RWPE2 (cell line): ENCODE measurements around the gene PSTPIP1.

ENCODE experiments used
- ATAC-seq: fragments of 200-7000 bp; cut with Tn5 transposase; 3 replicates; pipeline ENCODE4 v1.9.1; 2021; ENCODE audit warnings: low read depth
- DNase-seq: peaks from one replicate; pipeline ENCODE4 v3.0.0-alpha.2; 2020; ENCODE audit warnings: low spot score
- H3K27ac ChIP-seq: fragments of 450-650 bp; 2 replicates; pipeline ENCODE4 v1.5.1; 2017; ENCODE audit warnings: mild to moderate bottlenecking; ENCODE audit not compliant: poor library complexity, severe bottlenecking
- H3K27me3 ChIP-seq: fragments of 250-450 bp; sonication (Bioruptor Pico); 2 replicates; pipeline ENCODE4 v1.5.1; 2021; ENCODE audit warnings: mild to moderate bottlenecking, moderate library complexity; ENCODE audit not compliant: insufficient read depth, poor library complexity, severe bottlenecking
- H3K36me3 ChIP-seq: fragments of 250-450 bp; sonication (Bioruptor Pico); 2 replicates; pipeline ENCODE4 v1.5.1; 2020; ENCODE audit warnings: low read depth, mild to moderate bottlenecking, moderate library complexity
- H3K4me1 ChIP-seq: fragments of 250-450 bp; sonication (Bioruptor Pico); 2 replicates; pipeline ENCODE4 v1.5.1; 2021; ENCODE audit warnings: mild to moderate bottlenecking, moderate library complexity; ENCODE audit not compliant: insufficient read depth, poor library complexity, severe bottlenecking
- H3K4me3 ChIP-seq: fragments of 250-450 bp; sonication (Bioruptor Pico); 2 replicates; pipeline ENCODE4 v1.5.1; 2021; ENCODE audit warnings: mild to moderate bottlenecking, moderate library complexity; ENCODE audit not compliant: severe bottlenecking
- H3K9me3 ChIP-seq: fragments of 250-450 bp; sonication (Bioruptor Pico); 2 replicates; pipeline ENCODE4 v1.5.1; 2021; ENCODE audit warnings: mild to moderate bottlenecking, moderate library complexity; ENCODE audit not compliant: severe bottlenecking
- CTCF ChIP-seq: fragments of 450-650 bp; IDR thresholded peaks from one replicate; pipeline ENCODE4 v1.5.1; 2017; ENCODE audit warnings: mild to moderate bottlenecking, moderate library complexity; ENCODE audit not compliant: poor library complexity, severe bottlenecking

PSTPIP1 gene

GRCh38 chr15:77076323-77076915 is 81.5 kb downstream of the PSTPIP1 start:
- no peak for DNase-seq
- H3K27ac ChIP-seq, result no peak overlapping the region
- ATAC-seq, result no peak
- peaks cover 16% of the 10 kb centered on the region for H3K27me3 ChIP-seq
- TF ChIP-seq CTCF, result no peak
- no peaks in the 10 kb centered on the region for H3K4me1 ChIP-seq
- no peak overlapping the region for H3K4me3 ChIP-seq
- H3K36me3 ChIP-seq, result no peaks in the 10 kb centered on the region
- no peaks in the 10 kb centered on the region for H3K9me3 ChIP-seq

DNA sequence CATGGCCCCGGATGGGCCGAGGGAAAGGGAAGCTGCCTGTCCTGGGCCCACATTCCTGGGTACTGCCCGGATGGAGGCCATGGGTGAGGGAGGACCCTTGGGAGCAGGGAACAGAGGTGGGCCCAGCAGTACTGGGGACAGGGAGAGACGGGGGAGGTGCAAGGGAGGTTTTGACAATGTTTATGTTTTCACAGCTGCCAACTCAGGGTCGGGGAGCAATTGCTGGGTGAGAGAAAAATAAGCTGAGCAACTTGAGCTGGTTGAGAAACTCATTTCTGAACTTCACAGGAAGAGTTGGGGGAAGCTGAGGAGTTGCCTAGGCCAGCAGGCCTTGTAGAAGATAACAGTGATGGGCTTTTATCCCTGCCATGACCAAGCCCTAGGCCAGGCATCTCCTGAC is 87.0 kb downstream of the PSTPIP1 start:
- ATAC-seq (no peak), DNase-seq (no peak)
- Histone ChIP-seq H3K27me3 (no peaks in the 10 kb centered on the region), H3K9me3 (no peaks in the 10 kb centered on the region), H3K36me3 (no peaks in the 10 kb centered on the region), H3K27ac (no peak overlapping the region), H3K4me3 (no peak overlapping the region), H3K4me1 (no peaks in the 10 kb centered on the region)
- TF ChIP-seq CTCF, result no peak

DNA sequence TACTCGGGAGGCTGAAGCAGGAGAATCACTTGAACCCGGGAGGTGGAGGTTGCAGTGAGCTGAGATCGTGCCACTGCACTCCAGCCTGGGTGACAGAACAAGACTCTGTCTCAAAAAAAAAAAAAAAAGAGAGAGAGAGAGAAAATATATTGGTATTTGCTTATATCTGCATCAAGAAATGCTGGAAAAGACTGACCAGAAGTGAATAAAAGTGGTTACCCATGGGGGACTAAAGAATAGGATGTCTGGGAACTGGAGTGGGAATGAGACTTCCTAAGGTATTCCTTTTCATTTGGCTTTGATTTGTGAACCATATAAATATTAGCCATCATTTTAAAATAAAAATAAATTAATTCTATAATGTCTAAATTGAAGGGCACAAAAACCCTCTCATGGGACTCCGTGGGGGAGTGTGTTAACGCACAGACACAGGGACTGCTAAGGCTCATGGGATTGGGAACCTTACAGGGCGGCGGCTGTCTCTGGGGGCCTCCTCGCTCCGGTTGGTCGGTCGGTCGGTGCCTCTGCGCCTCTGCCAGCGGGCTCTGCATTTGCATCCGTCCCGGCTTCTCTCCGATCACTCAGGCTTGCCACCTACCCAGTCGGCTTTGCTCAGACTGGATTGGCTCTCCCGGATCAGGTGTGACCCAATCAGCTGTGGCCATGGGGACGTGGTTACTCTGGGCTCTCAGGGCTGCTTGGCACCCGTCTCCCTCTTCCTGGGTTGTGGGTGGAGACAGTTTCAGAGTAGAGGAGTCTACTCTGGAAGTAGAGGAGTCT is 88.6 kb downstream of the PSTPIP1 start:
- no peaks in the 10 kb centered on the region for H3K36me3 ChIP-seq
- no peak for TF ChIP-seq CTCF
- no peak overlapping the region for H3K4me3 ChIP-seq

DNA sequence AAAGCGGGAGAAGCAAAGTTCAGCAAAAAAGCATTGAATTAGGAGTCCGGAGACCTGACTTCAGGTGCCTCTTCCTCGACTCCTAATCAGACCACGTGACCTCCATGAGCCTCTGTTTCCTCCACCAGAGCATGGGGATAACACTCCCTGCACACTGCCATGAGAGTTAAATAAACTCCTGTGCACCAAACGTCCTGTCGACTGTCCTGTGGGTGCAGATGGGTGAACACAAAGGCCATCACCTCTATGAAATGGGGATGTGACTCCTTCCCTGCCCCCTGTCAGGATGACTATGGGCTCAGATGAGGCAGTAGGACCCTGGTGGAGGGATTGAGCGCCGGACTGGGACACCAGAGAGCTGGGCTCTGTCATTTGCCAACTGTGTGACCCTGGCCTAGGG is 89.5 kb downstream of the PSTPIP1 start:
- TF ChIP-seq CTCF, result no peak
- H3K4me1 ChIP-seq, result no peaks in the 10 kb centered on the region
- ATAC-seq, result no peak
- no peak for DNase-seq
- no peak overlapping the region for H3K27ac ChIP-seq
- no peaks in the 10 kb centered on the region for H3K36me3 ChIP-seq
- H3K4me3 ChIP-seq, result no peak overlapping the region
- no peaks in the 10 kb centered on the region for H3K27me3 ChIP-seq
- no peaks in the 10 kb centered on the region for H3K9me3 ChIP-seq

More for the DNA sequence above, 88.6 kb downstream of the PSTPIP1 start:
- no peaks in the 10 kb centered on the region for H3K27me3 ChIP-seq
- no peaks in the 10 kb centered on the region for H3K4me1 ChIP-seq
- H3K9me3 ChIP-seq, result no peaks in the 10 kb centered on the region
- ATAC-seq, result peak; percentile 87
- DNase-seq, result no peak
- no peak overlapping the region for H3K27ac ChIP-seq

DNA sequence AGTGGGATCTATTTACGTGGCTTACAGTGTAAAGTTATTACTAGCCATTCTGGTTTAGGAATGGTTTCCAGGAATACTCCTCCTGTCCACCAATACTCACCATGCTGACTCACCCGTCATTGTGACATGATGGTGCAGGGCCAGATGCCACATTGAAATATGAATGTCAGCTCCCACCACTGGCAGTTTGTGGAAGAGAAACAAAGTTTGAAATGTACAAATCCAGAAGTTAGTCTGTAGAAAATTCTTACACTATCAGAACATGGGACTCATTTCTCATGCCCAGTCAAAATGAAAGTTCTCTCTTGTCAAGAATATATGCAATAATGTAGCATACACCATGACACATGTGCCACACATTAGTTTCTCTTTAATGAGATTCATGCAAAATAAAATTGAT is 90.4 kb downstream of the PSTPIP1 start:
- no peaks in the 10 kb centered on the region for H3K27me3 ChIP-seq
- TF ChIP-seq CTCF, result no peak
- no peak overlapping the region for H3K4me3 ChIP-seq
- DNase-seq (no peak), ATAC-seq (no peak)
- H3K9me3 ChIP-seq, result no peaks in the 10 kb centered on the region
- H3K27ac ChIP-seq, result no peak overlapping the region
- no peaks in the 10 kb centered on the region for H3K4me1 ChIP-seq
- no peaks in the 10 kb centered on the region for H3K36me3 ChIP-seq
